ENCODE results near the gene ARHGAP6.

- no peak for TF ChIP-seq POLR2AphosphoS5 (IDR thresholded peaks at IDR 0.05; ENCODE audit: low read depth, low read length)
- TF ChIP-seq POLR2A (IDR thresholded peaks at IDR 0.05; ENCODE audit: low read depth, low read length): no peak
Observed at GRCh38 chrX:11444052-11444451, 221.7 kb downstream of the ARHGAP6 start.

All from GM12892 (cell line).